Measurements from ENCODE around the gene UAP1L1.

GRCh38 chr9:137042751-137043727 lies 34.3 kb upstream of the UAP1L1 start:
- TF ChIP-seq, protein P1, sequence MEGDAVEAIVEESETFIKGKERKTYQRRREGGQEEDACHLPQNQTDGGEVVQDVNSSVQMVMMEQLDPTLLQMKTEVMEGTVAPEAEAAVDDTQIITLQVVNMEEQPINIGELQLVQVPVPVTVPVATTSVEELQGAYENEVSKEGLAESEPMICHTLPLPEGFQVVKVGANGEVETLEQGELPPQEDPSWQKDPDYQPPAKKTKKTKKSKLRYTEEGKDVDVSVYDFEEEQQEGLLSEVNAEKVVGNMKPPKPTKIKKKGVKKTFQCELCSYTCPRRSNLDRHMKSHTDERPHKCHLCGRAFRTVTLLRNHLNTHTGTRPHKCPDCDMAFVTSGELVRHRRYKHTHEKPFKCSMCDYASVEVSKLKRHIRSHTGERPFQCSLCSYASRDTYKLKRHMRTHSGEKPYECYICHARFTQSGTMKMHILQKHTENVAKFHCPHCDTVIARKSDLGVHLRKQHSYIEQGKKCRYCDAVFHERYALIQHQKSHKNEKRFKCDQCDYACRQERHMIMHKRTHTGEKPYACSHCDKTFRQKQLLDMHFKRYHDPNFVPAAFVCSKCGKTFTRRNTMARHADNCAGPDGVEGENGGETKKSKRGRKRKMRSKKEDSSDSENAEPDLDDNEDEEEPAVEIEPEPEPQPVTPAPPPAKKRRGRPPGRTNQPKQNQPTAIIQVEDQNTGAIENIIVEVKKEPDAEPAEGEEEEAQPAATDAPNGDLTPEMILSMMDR (IDR thresholded peaks at IDR 0.05; ENCODE audit: insufficient read depth, low read length): no peak
- no peak for TF ChIP-seq POLR2AphosphoS5 (IDR thresholded peaks at IDR 0.05; ENCODE audit: low read depth)

All from HL-60 (cell line).